AG09309 (cell line): ENCODE data around the gene LINC00305.

Source experiments
- DNase-seq: peaks from one replicate; pipeline ENCODE4 v3.0.0-alpha.2; 2010; ENCODE audit warnings: low read depth
- H3K4me3 ChIP-seq: 2 replicates; pipeline ENCODE4 v1.5.1; 2011; ENCODE audit warnings: mild to moderate bottlenecking, low read depth, low read length, moderate library complexity; ENCODE audit not compliant: control insufficient read depth
- CTCF ChIP-seq: IDR thresholded peaks from 2 replicates; pipeline ENCODE4 v1.5.1; 2011; ENCODE audit warnings: mild to moderate bottlenecking, low read depth, low read length, inconsistent platforms; ENCODE audit not compliant: insufficient read depth, control insufficient read depth; ENCODE audit errors: missing control alignments

LINC00305 gene

GRCh38 chr18:64094210-64094609 is 54.7 kb downstream of the LINC00305 start:
- no peak overlapping the region for H3K4me3 ChIP-seq
- no peak for TF ChIP-seq CTCF
- no peak for DNase-seq

- TF ChIP-seq CTCF: no peak
- no peak for DNase-seq
- no peak overlapping the region for H3K4me3 ChIP-seq
Measured at GRCh38 chr18:64091526-64091925, 57.4 kb downstream of the LINC00305 start.

- no peak for TF ChIP-seq CTCF
- H3K4me3 ChIP-seq: no peak overlapping the region
- no peak for DNase-seq
Measured at GRCh38 chr18:64090876-64091275, 58.0 kb downstream of the LINC00305 start.

- H3K4me3 ChIP-seq: no peak overlapping the region
- no peak for TF ChIP-seq CTCF
- DNase-seq: no peak
Measured at GRCh38 chr18:64083916-64084315, 65.0 kb downstream of the LINC00305 start.

GRCh38 chr18:64082513-64082912 is 66.4 kb downstream of the LINC00305 start:
- DNase-seq: no peak
- no peak overlapping the region for H3K4me3 ChIP-seq
- no peak for TF ChIP-seq CTCF

GRCh38 chr18:64082054-64082453 is 66.8 kb downstream of the LINC00305 start:
- H3K4me3 ChIP-seq: no peak overlapping the region
- no peak for DNase-seq
- no peak for TF ChIP-seq CTCF

GRCh38 chr18:64073971-64074370 is 74.9 kb downstream of the LINC00305 start:
- TF ChIP-seq CTCF: no peak
- DNase-seq: no peak
- no peak overlapping the region for H3K4me3 ChIP-seq
